ENCODE results near the gene FAIM.
"Not testable (repeated sequence)": the region's sequence is repeated elsewhere in the genome, so short reads cannot be mapped to it uniquely, and the experiment has no call there.

Gene FAIM

GRCh38 chr3:138678874-138679392, 70.4 kb downstream of the FAIM start:
- no peak overlapping the region for H3K4me3 ChIP-seq (ENCODE audit: low read depth, low read length)
- TF ChIP-seq MYC (IDR thresholded peaks at IDR 0.05; ENCODE audit: low read depth, low read length) (no peak), CTCF (IDR thresholded peaks at IDR 0.05; ENCODE audit: low read depth, low read length) (no peak)
- DNase-seq (ENCODE audit: low read depth) = no peak

GRCh38 chr3:138680974-138681373, 72.4 kb downstream of the FAIM start:
- not testable (repeated sequence) for DNase-seq (ENCODE audit: low read depth); H3K4me3 ChIP-seq (ENCODE audit: low read depth, low read length)

- H3K4me3 ChIP-seq (ENCODE audit: low read depth, low read length) = no peak overlapping the region
- TF ChIP-seq CTCF (IDR thresholded peaks at IDR 0.05; ENCODE audit: low read depth, low read length) (no peak), POLR2A (IDR thresholded peaks at IDR 0.05; ENCODE audit: extremely low read depth, insufficient read length) (no peak)
- no peak for DNase-seq (ENCODE audit: low read depth)
Observed at GRCh38 chr3:138681463-138682220, 73.1 kb downstream of the FAIM start.

- TF ChIP-seq MAX (IDR thresholded peaks at IDR 0.05; ENCODE audit: low read depth, low read length) = no peak
- no peak for TF ChIP-seq MYC (IDR thresholded peaks at IDR 0.05; ENCODE audit: low read depth, low read length)
- TF ChIP-seq POLR2A (IDR thresholded peaks at IDR 0.05; ENCODE audit: extremely low read depth, insufficient read length) = no peak
- no peak for DNase-seq (ENCODE audit: low read depth)
Observed at GRCh38 chr3:138682648-138683047, 74.1 kb downstream of the FAIM start.

More at GRCh38 chr3:138682648-138683047, 74.1 kb downstream of the FAIM start:
- H3K4me3 ChIP-seq (ENCODE audit: low read depth, low read length) = no peak overlapping the region
